ENCODE data around the gene CDK5RAP3.

CDK5RAP3 gene

DNA sequence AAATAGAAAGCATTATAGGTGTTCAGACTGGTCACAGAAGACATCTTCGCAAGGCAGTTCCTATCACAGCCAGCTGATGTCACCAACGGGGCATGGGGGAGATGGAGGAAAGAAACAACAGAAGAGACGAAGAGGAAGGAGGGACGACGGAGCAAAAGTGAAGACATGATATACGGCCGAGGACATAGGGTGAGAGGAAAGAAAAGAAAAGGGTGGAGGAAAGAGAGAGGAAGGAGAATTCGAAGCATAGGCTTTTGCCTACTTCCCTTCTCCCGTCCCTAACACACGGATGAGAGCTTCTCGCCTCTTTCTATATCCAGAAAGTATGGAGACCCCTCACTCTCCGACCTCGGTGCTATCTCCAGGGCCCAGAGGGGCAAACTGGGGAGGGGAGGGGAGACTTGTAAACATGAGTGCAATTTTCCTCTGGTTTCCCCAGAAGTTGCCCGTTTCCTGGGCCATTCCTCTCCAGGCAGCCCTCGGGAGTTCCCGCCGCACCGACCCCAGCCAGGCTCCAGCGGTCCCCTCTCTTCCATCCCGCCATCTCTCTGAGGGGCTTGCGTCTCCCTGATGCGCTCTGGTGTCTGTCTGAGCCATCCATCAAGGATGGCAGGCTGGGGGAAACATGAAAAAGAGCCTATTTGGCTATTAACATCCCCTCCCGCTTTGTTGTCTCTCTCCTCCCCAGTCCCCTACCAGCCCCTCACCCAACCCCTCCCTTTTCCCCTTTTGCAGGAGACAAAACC is 40.7 kb downstream of the CDK5RAP3 start:
- H2AK5ac ChIP-seq (ENCODE audit: low read length): no peak overlapping the region
- H3K4me3 ChIP-seq (ENCODE audit: low read depth, low read length): no peak overlapping the region
- H3K23ac ChIP-seq (ENCODE audit: low read length): no peak overlapping the region

DNA sequence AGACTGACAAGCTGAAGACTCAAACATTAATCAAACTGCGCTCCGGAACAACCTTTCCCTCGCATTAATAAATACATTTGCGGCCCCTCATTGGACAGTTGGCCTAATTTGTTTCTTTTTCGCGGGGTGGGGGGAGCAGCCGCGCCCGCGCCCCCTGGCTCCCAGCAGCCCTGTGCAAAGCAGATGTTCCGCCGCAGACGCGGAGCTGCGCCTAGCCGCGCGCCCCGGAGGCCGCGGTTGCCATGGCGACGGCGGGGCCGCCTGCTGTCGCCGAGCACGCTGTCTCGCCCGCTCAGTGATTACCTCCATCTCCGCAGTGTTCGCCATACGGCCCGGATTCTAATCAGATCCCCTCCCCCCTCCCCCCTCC is 41.2 kb downstream of the CDK5RAP3 start:
- H2BK5ac ChIP-seq (ENCODE audit: low read depth, low read length, poor library complexity): no peak overlapping the region
- H3K9ac ChIP-seq (ENCODE audit: low read length): no peak overlapping the region
- no peak overlapping the region for H3K4ac ChIP-seq (ENCODE audit: low read depth, low read length)
- no peaks in the 10 kb centered on the region for H3K36me3 ChIP-seq (ENCODE audit: control insufficient read depth in 1 of 2, insufficient read depth in 2 of 2, low read length in 2 of 2)
- H3K14ac ChIP-seq (ENCODE audit: low read length): no peak overlapping the region
- H3K27ac ChIP-seq (ENCODE audit: low read depth, low read length): no peak overlapping the region
- no CpG with 5 or more reads among the region's 34 CpGs for WGBS (ENCODE audit: extremely low coverage, insufficient coverage, insufficient read length)
- no peaks in the 10 kb centered on the region for H3K9me3 ChIP-seq (ENCODE audit: insufficient read depth, low read depth, low read length)
- peak in 1 of 2 donors; percentile 51 for DNase-seq
- H3K79me2 ChIP-seq (ENCODE audit: control insufficient read depth, insufficient read depth, low read length, poor library complexity): no peaks in the 10 kb centered on the region
- H3K27me3 ChIP-seq (ENCODE audit: insufficient read depth, low read length): peaks cover 11% of the 10 kb centered on the region
- H3K4me3 ChIP-seq (ENCODE audit: low read depth, low read length): peak overlapping the region; percentile 35
- no peaks in the 10 kb centered on the region for H3K79me1 ChIP-seq (ENCODE audit: low read length)
- no peak overlapping the region for H2AFZ ChIP-seq (ENCODE audit: insufficient read depth, low read length, poor library complexity)
- H2AK5ac ChIP-seq (ENCODE audit: low read length): no peak overlapping the region
- no peak overlapping the region for H3K18ac ChIP-seq (ENCODE audit: low read length)
- no peak overlapping the region for H2BK120ac ChIP-seq (ENCODE audit: insufficient read depth, low read length, poor library complexity)
- H3K23ac ChIP-seq (ENCODE audit: low read length): no peak overlapping the region
- H4K8ac ChIP-seq (ENCODE audit: low read depth, low read length): no peak overlapping the region
- H4K12ac ChIP-seq (ENCODE audit: low read depth, low read length): no peak overlapping the region
- peak overlapping the region; percentile 77 for H3K4me2 ChIP-seq (ENCODE audit: low read length)
- H3K4me1 ChIP-seq (ENCODE audit: control insufficient read depth in 1 of 2, insufficient read depth in 2 of 2, low read length in 2 of 2): peaks cover 0 to 8% of the 10 kb centered on the region in 2 experiments
- H4K91ac ChIP-seq (ENCODE audit: low read depth, low read length): no peak overlapping the region
- H2BK12ac ChIP-seq (ENCODE audit: low read length): no peak overlapping the region

More for the DNA sequence above, 40.7 kb downstream of the CDK5RAP3 start:
- Histone ChIP-seq H2AFZ (ENCODE audit: insufficient read depth, low read length, poor library complexity) (peak overlapping the region; percentile 72), H3K4me1 (ENCODE audit: control insufficient read depth in 1 of 2, insufficient read depth in 2 of 2, low read length in 2 of 2) (peaks cover 0 to 8% of the 10 kb centered on the region in 2 experiments), H2BK5ac (ENCODE audit: low read depth, low read length, poor library complexity) (no peak overlapping the region), H4K91ac (ENCODE audit: low read depth, low read length) (no peak overlapping the region), H3K79me1 (ENCODE audit: low read length) (no peaks in the 10 kb centered on the region), H3K9ac (ENCODE audit: low read length) (no peak overlapping the region), H2BK12ac (ENCODE audit: low read length) (no peak overlapping the region), H3K18ac (ENCODE audit: low read length) (no peak overlapping the region), H3K14ac (ENCODE audit: low read length) (no peak overlapping the region), H4K12ac (ENCODE audit: low read depth, low read length) (no peak overlapping the region), H4K8ac (ENCODE audit: low read depth, low read length) (peak overlapping the region; percentile 35), H3K27me3 (ENCODE audit: insufficient read depth, low read length) (peaks cover 11% of the 10 kb centered on the region), H3K36me3 (ENCODE audit: control insufficient read depth in 1 of 2, insufficient read depth in 2 of 2, low read length in 2 of 2) (no peaks in the 10 kb centered on the region), H3K9me3 (ENCODE audit: insufficient read depth, low read depth, low read length) (no peaks in the 10 kb centered on the region), H2BK120ac (ENCODE audit: insufficient read depth, low read length, poor library complexity) (no peak overlapping the region), H3K4me2 (ENCODE audit: low read length) (peak overlapping the region; percentile 77), H3K4ac (ENCODE audit: low read depth, low read length) (no peak overlapping the region), H3K79me2 (ENCODE audit: control insufficient read depth, insufficient read depth, low read length, poor library complexity) (no peaks in the 10 kb centered on the region), H3K27ac (ENCODE audit: low read depth, low read length) (no peak overlapping the region)
- WGBS (ENCODE audit: extremely low coverage, insufficient coverage, insufficient read length): no CpG with 5 or more reads among the region's 23 CpGs
- peak in 1 of 2 donors; percentile 38 for DNase-seq

DNA sequence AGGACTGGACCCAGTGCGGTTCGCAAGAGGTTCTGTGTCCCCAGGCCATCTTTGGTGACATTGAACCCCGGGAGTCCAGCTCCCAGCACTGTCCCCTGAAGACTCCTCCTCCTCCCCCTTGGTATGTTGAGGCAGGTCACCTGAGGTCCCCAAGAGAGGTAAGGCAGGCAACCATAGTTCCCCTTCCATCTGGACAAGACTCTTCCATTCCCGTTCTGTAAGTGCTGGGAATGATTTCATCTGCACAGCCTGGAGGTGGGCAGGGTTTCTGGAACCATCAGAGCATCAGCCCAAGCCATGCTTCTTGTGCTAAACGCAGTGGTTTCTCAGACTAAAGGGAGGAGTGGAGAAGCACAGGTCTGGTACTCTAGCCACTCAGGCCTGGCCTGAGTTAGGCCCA is 41.7 kb downstream of the CDK5RAP3 start:
- H3K9me3 ChIP-seq (ENCODE audit: insufficient read depth, low read depth, low read length): no peaks in the 10 kb centered on the region
- no peak overlapping the region for H2AFZ ChIP-seq (ENCODE audit: insufficient read depth, low read length, poor library complexity)
- H3K4ac ChIP-seq (ENCODE audit: low read depth, low read length): no peak overlapping the region
- no peak overlapping the region for H2AK5ac ChIP-seq (ENCODE audit: low read length)
- no peak overlapping the region for H3K9ac ChIP-seq (ENCODE audit: low read length)
- H2BK120ac ChIP-seq (ENCODE audit: insufficient read depth, low read length, poor library complexity): no peak overlapping the region
- H3K27ac ChIP-seq (ENCODE audit: low read depth, low read length): no peak overlapping the region
- WGBS (ENCODE audit: extremely low coverage, insufficient coverage, insufficient read length): no CpG with 5 or more reads among the region's 5 CpGs
- no peaks in the 10 kb centered on the region for H3K79me1 ChIP-seq (ENCODE audit: low read length)
- no peak overlapping the region for H3K14ac ChIP-seq (ENCODE audit: low read length)
- H3K4me3 ChIP-seq (ENCODE audit: low read depth, low read length): no peak overlapping the region
- no peak overlapping the region for H2BK5ac ChIP-seq (ENCODE audit: low read depth, low read length, poor library complexity)
- no peak overlapping the region for H4K12ac ChIP-seq (ENCODE audit: low read depth, low read length)
- H3K4me1 ChIP-seq (ENCODE audit: control insufficient read depth in 1 of 2, insufficient read depth in 2 of 2, low read length in 2 of 2): peaks cover 0 to 8% of the 10 kb centered on the region in 2 experiments
- H4K8ac ChIP-seq (ENCODE audit: low read depth, low read length): no peak overlapping the region
- H3K18ac ChIP-seq (ENCODE audit: low read length): no peak overlapping the region
- no peak overlapping the region for H4K91ac ChIP-seq (ENCODE audit: low read depth, low read length)
- H2BK12ac ChIP-seq (ENCODE audit: low read length): no peak overlapping the region
- H3K36me3 ChIP-seq (ENCODE audit: control insufficient read depth in 1 of 2, insufficient read depth in 2 of 2, low read length in 2 of 2): no peaks in the 10 kb centered on the region
- DNase-seq: no peak
- peak overlapping the region; percentile 77 for H3K4me2 ChIP-seq (ENCODE audit: low read length)
- peak overlapping the region; percentile 70 for H3K23ac ChIP-seq (ENCODE audit: low read length)
- H3K27me3 ChIP-seq (ENCODE audit: insufficient read depth, low read length): peaks cover 11% of the 10 kb centered on the region
- no peaks in the 10 kb centered on the region for H3K79me2 ChIP-seq (ENCODE audit: control insufficient read depth, insufficient read depth, low read length, poor library complexity)

DNA sequence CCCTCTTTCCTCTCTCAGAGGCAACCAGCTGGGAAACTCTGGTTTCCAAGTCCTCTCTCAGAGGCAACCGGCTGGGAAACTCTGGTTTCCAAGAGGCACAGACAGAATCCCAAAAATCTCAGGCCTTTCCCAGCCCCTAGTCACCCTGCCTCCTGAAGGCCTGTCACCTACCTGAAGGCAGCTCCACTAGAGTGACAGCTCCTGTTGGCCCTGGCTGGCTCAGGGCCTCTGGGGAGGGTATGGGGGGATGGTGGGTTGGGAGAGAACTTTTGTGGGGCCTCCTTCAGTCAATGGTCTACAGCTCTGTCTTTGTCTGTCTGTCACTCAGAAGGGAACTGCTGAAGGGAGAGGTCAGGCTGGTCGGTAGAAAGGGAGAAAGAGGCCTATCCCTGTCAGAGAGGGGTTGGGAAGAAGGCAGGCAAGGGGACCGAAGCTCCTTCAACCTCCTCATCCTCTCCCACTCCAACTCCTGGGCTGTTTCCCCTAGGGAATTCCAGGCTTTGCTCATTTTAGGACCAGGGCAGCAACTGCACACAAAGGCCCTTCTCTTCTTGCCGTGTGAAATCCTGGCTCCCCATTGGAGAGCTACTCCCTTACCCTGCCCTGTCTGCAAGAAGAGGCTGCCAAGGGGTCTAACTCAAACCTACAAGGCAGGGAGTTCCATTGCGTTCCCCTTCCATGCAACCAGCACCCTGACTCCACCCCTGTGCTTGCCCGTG is 43.1 kb downstream of the CDK5RAP3 start:
- no peak overlapping the region for H3K14ac ChIP-seq (ENCODE audit: low read length)
- H3K36me3 ChIP-seq (ENCODE audit: control insufficient read depth in 1 of 2, insufficient read depth in 2 of 2, low read length in 2 of 2): no peaks in the 10 kb centered on the region
- no peak overlapping the region for H4K91ac ChIP-seq (ENCODE audit: low read depth, low read length)
- no peak overlapping the region for H3K23ac ChIP-seq (ENCODE audit: low read length)
- H2BK12ac ChIP-seq (ENCODE audit: low read length): no peak overlapping the region
- no peak overlapping the region for H2BK120ac ChIP-seq (ENCODE audit: insufficient read depth, low read length, poor library complexity)
- H3K27me3 ChIP-seq (ENCODE audit: insufficient read depth, low read length): peaks cover 11% of the 10 kb centered on the region
- no CpG with 5 or more reads among the region's 6 CpGs for WGBS (ENCODE audit: extremely low coverage, insufficient coverage, insufficient read length)
- no peaks in the 10 kb centered on the region for H3K79me1 ChIP-seq (ENCODE audit: low read length)
- DNase-seq: no peak
- no peak overlapping the region for H2BK5ac ChIP-seq (ENCODE audit: low read depth, low read length, poor library complexity)
- no peak overlapping the region for H2AK5ac ChIP-seq (ENCODE audit: low read length)
- no peaks in the 10 kb centered on the region for H3K79me2 ChIP-seq (ENCODE audit: control insufficient read depth, insufficient read depth, low read length, poor library complexity)
- H2AFZ ChIP-seq (ENCODE audit: insufficient read depth, low read length, poor library complexity): no peak overlapping the region
- no peak overlapping the region for H3K18ac ChIP-seq (ENCODE audit: low read length)
- H3K4me2 ChIP-seq (ENCODE audit: low read length): no peak overlapping the region
- H3K9me3 ChIP-seq (ENCODE audit: insufficient read depth, low read depth, low read length): no peaks in the 10 kb centered on the region
- no peak overlapping the region for H3K27ac ChIP-seq (ENCODE audit: low read depth, low read length)
- H3K4me1 ChIP-seq (ENCODE audit: control insufficient read depth in 1 of 2, insufficient read depth in 2 of 2, low read length in 2 of 2): peaks cover 0 to 8% of the 10 kb centered on the region in 2 experiments
- H3K4me3 ChIP-seq (ENCODE audit: low read depth, low read length): no peak overlapping the region
- H4K12ac ChIP-seq (ENCODE audit: low read depth, low read length): no peak overlapping the region
- H4K8ac ChIP-seq (ENCODE audit: low read depth, low read length): no peak overlapping the region
- no peak overlapping the region for H3K4ac ChIP-seq (ENCODE audit: low read depth, low read length)
- no peak overlapping the region for H3K9ac ChIP-seq (ENCODE audit: low read length)
